HCT116 (cell line): Measurements from ENCODE around the gene MYEF2. TPM values are rescaled to one million over a fixed set of nuclear protein-coding genes. Genes with fewer than 3 reads are reported as not detected.

Source experiments
- ATAC-seq: fragments of 200-7000 bp; cut with Tn5 transposase; 2 replicates; pipeline ENCODE4 v1.9.1; 2020; ENCODE audit warnings: mild to moderate bottlenecking, moderate library complexity
- BruUV-seq: library from RNA; stranded (reverse); fragments of 400-500 nt; replicated peaks from 2 replicates; lab custom pipeline; 2021; lab: Mats Ljungman, UMichigan
- CTCF ChIA-PET: fragments of 300-600 bp; sonication (Branson Sonifier 250); formaldehyde crosslinking; loops from one replicate; lab custom pipeline; 2021; ENCODE audit warnings: antibody characterized with exemption; lab: Charles Lee
- POLR2A ChIA-PET: fragments of 300-600, 350-600 bp; sonication (Branson Sonifier 250); formaldehyde crosslinking; loops from one replicate; lab custom pipeline; 2021; ENCODE audit warnings: antibody characterized with exemption; lab: Charles Lee
- RAD21 ChIA-PET, 2 experiments: fragments of 300-600 bp; sonication (Branson Sonifier 250); formaldehyde crosslinking; loops; one replicate each; lab custom pipeline; 2023; ENCODE audit warnings: low total read pairs in 2 of 2; ENCODE audit not compliant: uncharacterized antibody in 2 of 2, unreplicated experiment in 2 of 2, low non-redundant PET in 1 of 2; lab: Charles Lee
- DNase-seq: peaks from one replicate; pipeline ENCODE4 v3.0.0-alpha.2; 2010; ENCODE audit warnings: low read depth, low spot score
- H2AFZ ChIP-seq: fragments of 200-600 bp; shearing (Covaris generic), sonication (generic); 2 replicates; pipeline ENCODE4 v1.6.1; 2017; ENCODE audit warnings: low read depth, mixed run types, mixed read lengths, antibody characterized with exemption, low read length; ENCODE audit not compliant: poor library complexity, severe bottlenecking
- H3K27ac ChIP-seq: 2 replicates; pipeline ENCODE4 v1.5.1; 2012; ENCODE audit warnings: low read depth, low read length
- H3K27me3 ChIP-seq: fragments of 200-600 bp; sonication (generic); 2 replicates; pipeline ENCODE4 v1.6.1; 2016; ENCODE audit warnings: mixed run types, low read length, mixed read lengths; ENCODE audit not compliant: insufficient read depth
- H3K36me3 ChIP-seq, 2 experiments: fragments of 200-500 bp in 1 of 2; fragments of 200-600 bp in 1 of 2; sonication (Bioruptor generic) in 1 of 2; sonication (generic) in 1 of 2; 2 replicates each; pipeline versions ENCODE4 v1.5.1 to v1.6.1; 2014 to 2016; ENCODE audit warnings: low read length in 2 of 2, inconsistent platforms in 1 of 2, mixed read lengths in 1 of 2, mixed run types in 1 of 2; ENCODE audit not compliant: insufficient read depth in 2 of 2, control insufficient read depth in 1 of 2
- H3K4me1 ChIP-seq, 2 experiments: fragments of 200-600 bp in 1 of 2; sonication (generic) in 1 of 2; 2 replicates each; pipeline versions ENCODE4 v1.5.1 to v1.6.1; 2012 to 2017; ENCODE audit warnings: low read length in 2 of 2, inconsistent platforms in 1 of 2, mild to moderate bottlenecking in 1 of 2, mixed read lengths in 1 of 2, mixed run types in 1 of 2, moderate library complexity in 1 of 2; ENCODE audit not compliant: insufficient read depth in 2 of 2, control insufficient read depth in 1 of 2
- H3K4me2 ChIP-seq: fragments of 200-600 bp; sonication (generic); 2 replicates; pipeline ENCODE4 v1.6.1; 2017; ENCODE audit warnings: mixed run types, low read length, mixed read lengths
- H3K4me3 ChIP-seq, 2 experiments: fragments of 200-600 bp in 1 of 2; sonication (generic) in 1 of 2; replicated peaks in 1 of 2; 2 replicates each; pipeline ENCODE4 v1.5.1; 2011 to 2016; ENCODE audit warnings: low read length in 2 of 2, control low read depth in 1 of 2, low read depth in 1 of 2, mild to moderate bottlenecking in 1 of 2, mixed read lengths in 1 of 2, mixed run types in 1 of 2
- H3K79me2 ChIP-seq: fragments of 200-600 bp; sonication (generic); 2 replicates; pipeline ENCODE4 v1.6.1; 2017; ENCODE audit warnings: mild to moderate bottlenecking, mixed run types, low read length, moderate library complexity, mixed read lengths; ENCODE audit not compliant: insufficient read depth
- H3K9ac ChIP-seq: fragments of 200-600 bp; sonication (generic); 2 replicates; pipeline ENCODE4 v1.6.1; 2016; ENCODE audit warnings: low read length, mixed read lengths
- H3K9me2 ChIP-seq: fragments of 200-600 bp; sonication (generic), shearing (Covaris generic); 2 replicates; pipeline ENCODE4 v1.6.1; 2017; ENCODE audit warnings: mixed run types, mild to moderate bottlenecking, moderate library complexity; ENCODE audit not compliant: insufficient read depth
- H3K9me3 ChIP-seq, 2 experiments: fragments of 200-500 bp in 1 of 2; fragments of 200-600 bp in 1 of 2; sonication (Bioruptor generic) in 1 of 2; sonication (generic) in 1 of 2; 2 replicates each; pipeline ENCODE4 v1.6.1; 2014 to 2017; ENCODE audit warnings: low read length in 2 of 2, mixed read lengths in 2 of 2, inconsistent platforms in 1 of 2, low read depth in 1 of 2, mild to moderate bottlenecking in 1 of 2, mixed run types in 1 of 2, moderate library complexity in 1 of 2; ENCODE audit not compliant: control insufficient read depth in 1 of 2, insufficient read depth in 1 of 2
- H4K20me1 ChIP-seq: fragments of 200-600 bp; sonication (generic), shearing (Covaris generic); 2 replicates; pipeline ENCODE4 v1.6.1; 2017; ENCODE audit warnings: mixed run types, mild to moderate bottlenecking, moderate library complexity; ENCODE audit not compliant: insufficient read depth
- ATF3 ChIP-seq: IDR thresholded peaks from 2 replicates; pipeline ENCODE4 v1.6.1; 2012
- CBX3 ChIP-seq: IDR thresholded peaks from 2 replicates; pipeline ENCODE4 v1.6.1; 2012; ENCODE audit warnings: low read depth
- CEBPB ChIP-seq: IDR thresholded peaks from 2 replicates; pipeline ENCODE4 v1.6.1; 2012; ENCODE audit warnings: low read depth
- EZH2phosphoT487 ChIP-seq: fragments of 200-600 bp; IDR thresholded peaks from 2 replicates; pipeline ENCODE4 v1.6.1; 2018; ENCODE audit warnings: antibody characterized with exemption, borderline replicate concordance
- SRF ChIP-seq: IDR thresholded peaks from 2 replicates; pipeline ENCODE4 v1.6.1; 2012; ENCODE audit warnings: low read depth
- YY1 ChIP-seq: IDR thresholded peaks from 2 replicates; pipeline ENCODE4 v1.6.1; 2011; ENCODE audit warnings: low read length, low read depth, moderate library complexity, mild to moderate bottlenecking; ENCODE audit not compliant: insufficient replicate concordance; ENCODE audit errors: extremely low read depth
- ZFX ChIP-seq: fragments of 450-650 bp; IDR thresholded peaks from 2 replicates; pipeline ENCODE4 v1.6.1; 2017
- intact Hi-C: fragments of 100-400 bp; cut with micrococcal nuclease; formaldehyde crosslinking; loops from 2 replicates; pipeline ENCODE4 v1.10.0; 2022
- total RNA-seq: library from RNA; stranded (reverse); gene quantifications from one replicate; pipeline ENCODE4 v1.2.1, GENCODE V29; 2021; ENCODE audit not compliant: unreplicated experiment
- TF ChIP-seq, protein P1 (sequence below): IDR thresholded peaks from 2 replicates; pipeline ENCODE4 v1.6.1; 2012; ENCODE audit warnings: low read depth
- TF ChIP-seq, protein P2 (sequence below): IDR thresholded peaks from 2 replicates; pipeline ENCODE4 v1.6.1; 2011; ENCODE audit warnings: mild to moderate bottlenecking, low read length, moderate library complexity; ENCODE audit not compliant: insufficient replicate concordance; ENCODE audit errors: extremely low read depth

Gene MYEF2
- total RNA-seq, 1 experiment from 2014 or later = 0.69 TPM

- ATAC-seq = no peak
- no TSS peak for BruUV-seq
- no peak overlapping the region for H2AFZ ChIP-seq
- H3K9me2 ChIP-seq = no peaks in the 10 kb centered on the region
- no peaks in the 10 kb centered on the region for H3K9me3 ChIP-seq
- no peak overlapping the region for H3K4me3 ChIP-seq
- H3K36me3 ChIP-seq = no peaks in the 10 kb centered on the region
- no peak overlapping the region for H3K27ac ChIP-seq
- no peaks in the 10 kb centered on the region for H3K79me2 ChIP-seq
- no peaks in the 10 kb centered on the region for H4K20me1 ChIP-seq
- ChIA-PET RAD21 (no interaction called here), POLR2A (no interaction called here), CTCF (no interaction called here)
- intact Hi-C loops = no loop called here
- no peak for DNase-seq
- no peak overlapping the region for H3K9ac ChIP-seq
- no peak overlapping the region for H3K4me2 ChIP-seq
- TF ChIP-seq, protein P1, sequence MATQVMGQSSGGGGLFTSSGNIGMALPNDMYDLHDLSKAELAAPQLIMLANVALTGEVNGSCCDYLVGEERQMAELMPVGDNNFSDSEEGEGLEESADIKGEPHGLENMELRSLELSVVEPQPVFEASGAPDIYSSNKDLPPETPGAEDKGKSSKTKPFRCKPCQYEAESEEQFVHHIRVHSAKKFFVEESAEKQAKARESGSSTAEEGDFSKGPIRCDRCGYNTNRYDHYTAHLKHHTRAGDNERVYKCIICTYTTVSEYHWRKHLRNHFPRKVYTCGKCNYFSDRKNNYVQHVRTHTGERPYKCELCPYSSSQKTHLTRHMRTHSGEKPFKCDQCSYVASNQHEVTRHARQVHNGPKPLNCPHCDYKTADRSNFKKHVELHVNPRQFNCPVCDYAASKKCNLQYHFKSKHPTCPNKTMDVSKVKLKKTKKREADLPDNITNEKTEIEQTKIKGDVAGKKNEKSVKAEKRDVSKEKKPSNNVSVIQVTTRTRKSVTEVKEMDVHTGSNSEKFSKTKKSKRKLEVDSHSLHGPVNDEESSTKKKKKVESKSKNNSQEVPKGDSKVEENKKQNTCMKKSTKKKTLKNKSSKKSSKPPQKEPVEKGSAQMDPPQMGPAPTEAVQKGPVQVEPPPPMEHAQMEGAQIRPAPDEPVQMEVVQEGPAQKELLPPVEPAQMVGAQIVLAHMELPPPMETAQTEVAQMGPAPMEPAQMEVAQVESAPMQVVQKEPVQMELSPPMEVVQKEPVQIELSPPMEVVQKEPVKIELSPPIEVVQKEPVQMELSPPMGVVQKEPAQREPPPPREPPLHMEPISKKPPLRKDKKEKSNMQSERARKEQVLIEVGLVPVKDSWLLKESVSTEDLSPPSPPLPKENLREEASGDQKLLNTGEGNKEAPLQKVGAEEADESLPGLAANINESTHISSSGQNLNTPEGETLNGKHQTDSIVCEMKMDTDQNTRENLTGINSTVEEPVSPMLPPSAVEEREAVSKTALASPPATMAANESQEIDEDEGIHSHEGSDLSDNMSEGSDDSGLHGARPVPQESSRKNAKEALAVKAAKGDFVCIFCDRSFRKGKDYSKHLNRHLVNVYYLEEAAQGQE = peak; percentile 70
- TF ChIP-seq SRF (no peak), CEBPB (no peak)
- no peaks in the 10 kb centered on the region for H3K27me3 ChIP-seq
- H3K4me1 ChIP-seq = no peaks in the 10 kb centered on the region
Observed at GRCh38 chr15:48190932-48191573, 13.0 kb upstream of the MYEF2 start.

DNA sequence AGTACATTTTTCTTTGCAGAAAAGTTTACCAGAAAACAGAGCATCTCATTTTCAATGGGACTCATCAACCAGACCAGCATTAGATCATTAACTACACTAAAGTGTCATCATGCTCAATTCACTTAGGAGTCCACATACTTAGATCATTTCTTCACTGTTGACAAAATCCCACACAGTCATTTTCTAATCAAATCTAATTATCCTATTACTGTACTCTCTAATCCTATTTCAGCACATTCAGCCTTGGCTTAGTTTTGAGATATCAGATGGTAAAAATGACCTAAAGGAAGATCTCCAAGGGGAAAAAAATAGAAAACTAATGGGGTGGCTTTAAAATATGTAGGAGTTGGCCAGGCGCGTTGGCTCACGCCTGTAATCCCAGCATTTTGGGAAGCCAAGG, 8.2 kb upstream of the MYEF2 start:
- Histone ChIP-seq H3K9ac (no peak overlapping the region), H3K9me3 (no peaks in the 10 kb centered on the region), H3K9me2 (no peaks in the 10 kb centered on the region), H3K79me2 (no peaks in the 10 kb centered on the region), H3K4me3 (no peak overlapping the region), H3K4me2 (no peak overlapping the region), H3K27ac (no peak overlapping the region), H3K4me1 (no peaks in the 10 kb centered on the region), H4K20me1 (no peaks in the 10 kb centered on the region), H2AFZ (no peak overlapping the region), H3K27me3 (no peaks in the 10 kb centered on the region), H3K36me3 (no peaks in the 10 kb centered on the region)
- no TSS peak for BruUV-seq
- DNase-seq = no peak
- ChIA-PET POLR2A (no interaction called here), CTCF (no interaction called here), RAD21 (no interaction called here)
- intact Hi-C loops = no loop called here
- no peak for ATAC-seq
- TF ChIP-seq, protein P1 = no peak
- TF ChIP-seq CEBPB (no peak), CBX3 (no peak), ATF3 (no peak), EZH2phosphoT487 (no peak), YY1 (no peak), ZFX (no peak), SRF (no peak)
- TF ChIP-seq, protein P2, sequence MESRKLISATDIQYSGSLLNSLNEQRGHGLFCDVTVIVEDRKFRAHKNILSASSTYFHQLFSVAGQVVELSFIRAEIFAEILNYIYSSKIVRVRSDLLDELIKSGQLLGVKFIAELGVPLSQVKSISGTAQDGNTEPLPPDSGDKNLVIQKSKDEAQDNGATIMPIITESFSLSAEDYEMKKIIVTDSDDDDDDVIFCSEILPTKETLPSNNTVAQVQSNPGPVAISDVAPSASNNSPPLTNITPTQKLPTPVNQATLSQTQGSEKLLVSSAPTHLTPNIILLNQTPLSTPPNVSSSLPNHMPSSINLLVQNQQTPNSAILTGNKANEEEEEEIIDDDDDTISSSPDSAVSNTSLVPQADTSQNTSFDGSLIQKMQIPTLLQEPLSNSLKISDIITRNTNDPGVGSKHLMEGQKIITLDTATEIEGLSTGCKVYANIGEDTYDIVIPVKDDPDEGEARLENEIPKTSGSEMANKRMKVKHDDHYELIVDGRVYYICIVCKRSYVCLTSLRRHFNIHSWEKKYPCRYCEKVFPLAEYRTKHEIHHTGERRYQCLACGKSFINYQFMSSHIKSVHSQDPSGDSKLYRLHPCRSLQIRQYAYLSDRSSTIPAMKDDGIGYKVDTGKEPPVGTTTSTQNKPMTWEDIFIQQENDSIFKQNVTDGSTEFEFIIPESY = no peak
